ENCODE measurements around the gene SMIM31.

The SMIM31 gene

GRCh38 chr4:164783976-164784375 is 30.0 kb downstream of the SMIM31 start:
- no peak for DNase-seq (ENCODE audit: low read depth)

- DNase-seq (ENCODE audit: low read depth) = no peak
Measured at GRCh38 chr4:164789047-164789446, 35.1 kb downstream of the SMIM31 start.

- DNase-seq (ENCODE audit: low read depth) = no peak
Measured at GRCh38 chr4:164790249-164790648, 36.3 kb downstream of the SMIM31 start.

GRCh38 chr4:164799410-164799809 is 45.5 kb downstream of the SMIM31 start:
- DNase-seq (ENCODE audit: low read depth) = no peak

- DNase-seq (ENCODE audit: low read depth) = no peak
Measured at GRCh38 chr4:164800786-164801185, 46.9 kb downstream of the SMIM31 start.

GRCh38 chr4:164802301-164802901 is 48.5 kb downstream of the SMIM31 start:
- DNase-seq (ENCODE audit: low read depth) = no peak

GRCh38 chr4:164803702-164804101 is 49.8 kb downstream of the SMIM31 start:
- no peak for DNase-seq (ENCODE audit: low read depth)

GRCh38 chr4:164807611-164808010 is 53.7 kb downstream of the SMIM31 start:
- no peak for DNase-seq (ENCODE audit: low read depth)

- DNase-seq (ENCODE audit: low read depth) = no peak
Measured at GRCh38 chr4:164813554-164813953, 59.6 kb downstream of the SMIM31 start.

GRCh38 chr4:164815711-164816110 is 61.8 kb downstream of the SMIM31 start:
- DNase-seq (ENCODE audit: low read depth) = no peak

- DNase-seq (ENCODE audit: low read depth) = no peak
Measured at GRCh38 chr4:164819366-164819765, 65.4 kb downstream of the SMIM31 start.

- no peak for DNase-seq (ENCODE audit: low read depth)
Measured at GRCh38 chr4:164821711-164822110, 67.8 kb downstream of the SMIM31 start.

GRCh38 chr4:164824581-164824980 is 70.7 kb downstream of the SMIM31 start:
- no peak for DNase-seq (ENCODE audit: low read depth)

GRCh38 chr4:164828955-164829354 is 75.0 kb downstream of the SMIM31 start:
- no peak for DNase-seq (ENCODE audit: low read depth)

- no peak for DNase-seq (ENCODE audit: low read depth)
Measured at GRCh38 chr4:164846566-164846965, 92.6 kb downstream of the SMIM31 start.

- no peak for DNase-seq (ENCODE audit: low read depth)
Measured at GRCh38 chr4:164847016-164847415, 93.1 kb downstream of the SMIM31 start.

- DNase-seq (ENCODE audit: low read depth) = no peak
Measured at GRCh38 chr4:164847967-164848649, 94.2 kb downstream of the SMIM31 start.
